Activated B cell treated with CpG ODN at 0.5 μM for 24 hours (primary cell): ENCODE measurements around the gene PIGV. TPM values are rescaled to one million over a fixed set of nuclear protein-coding genes. Genes with fewer than 3 reads are reported as not detected.

Experiments
- ATAC-seq: fragments of 200-7000 bp; cut with Tn5 transposase; one replicate; pipeline ENCODE4 v1.10.0; 2021; ENCODE audit warnings: low read depth, mild to moderate bottlenecking, moderate library complexity
- CTCF ChIA-PET: fragments of 350-600 bp; sonication (Branson Sonifier 250); formaldehyde crosslinking; loops from one replicate; lab custom pipeline; 2021; ENCODE audit warnings: antibody characterized with exemption; lab: Charles Lee
- POLR2A ChIA-PET: fragments of 350-600 bp; sonication (Branson Sonifier 250); formaldehyde crosslinking; loops from one replicate; lab custom pipeline; 2021; ENCODE audit warnings: antibody characterized with exemption; lab: Charles Lee
- DNase-seq: peaks from one replicate; pipeline ENCODE4 v3.0.0; 2022
- H3K27ac Mint-ChIP-seq: one replicate; pipeline ENCODE4 v1.8.0; 2020; ENCODE audit warnings: mixed read lengths
- H3K27me3 Mint-ChIP-seq: one replicate; pipeline ENCODE4 v1.8.0; 2021; ENCODE audit warnings: mixed read lengths
- H3K36me3 Mint-ChIP-seq: one replicate; pipeline ENCODE4 v1.8.0; 2021; ENCODE audit warnings: low read depth, mixed read lengths
- H3K4me1 Mint-ChIP-seq: one replicate; pipeline ENCODE4 v1.8.0; 2021; ENCODE audit warnings: mixed read lengths
- H3K4me3 Mint-ChIP-seq: one replicate; pipeline ENCODE4 v1.8.0; 2020; ENCODE audit warnings: mild to moderate bottlenecking, mixed read lengths
- H3K9me3 Mint-ChIP-seq: one replicate; pipeline ENCODE4 v1.8.0; 2020; ENCODE audit warnings: mixed read lengths
- CTCF ChIP-seq: fragments of 200-600 bp; IDR thresholded peaks from one replicate; pipeline ENCODE4 v1.8.0; 2022; ENCODE audit warnings: antibody characterized with exemption, mild to moderate bottlenecking
- intact Hi-C: fragments of 100-400 bp; cut with micrococcal nuclease; formaldehyde crosslinking; loops from one replicate; pipeline ENCODE4 v1.15.1; 2024
- total RNA-seq: library from RNA; stranded (reverse); gene quantifications from 2 replicates; pipeline ENCODE4 v1.2.3, GENCODE V29; 2022

Gene PIGV
- total RNA-seq, 1 donor from 2014 or later: 35.4 TPM

GRCh38 chr1:26789612-26789865, 1.8 kb downstream of the PIGV start:
- DNase-seq (no peak), ATAC-seq (no peak)
- ChIA-PET POLR2A (interaction anchor here (1.0 to 8.7 kb wide), 14 partner anchors 44 to 505 kb away, joined by 3 to 308 read pairs (median 12); partner anchors contain the start of gene ARID1A), CTCF (interaction anchor here (0.5 to 10.4 kb wide), 22 partner anchors 8 to 289 kb away, joined by 3 to 302 read pairs (median 6); partner anchors contain the start of genes ARID1A and ZDHHC18)
- intact Hi-C loops: loop anchor here (1.0 kb wide), 4 partner anchors 112 to 289 kb away; no protein-coding TSS in a partner anchor
- no peak for TF ChIP-seq CTCF
- H3K4me3 Mint-ChIP-seq: no peak overlapping the region
- peaks cover 42% of the 10 kb centered on the region for H3K36me3 Mint-ChIP-seq
- H3K4me1 Mint-ChIP-seq: peaks cover 42% of the 10 kb centered on the region
- no peaks in the 10 kb centered on the region for H3K27me3 Mint-ChIP-seq
- H3K9me3 Mint-ChIP-seq: no peaks in the 10 kb centered on the region
- H3K27ac Mint-ChIP-seq: peak overlapping the region; percentile 100

GRCh38 chr1:26789931-26790330, 2.2 kb downstream of the PIGV start:
- no peak for DNase-seq
- Mint-ChIP-seq H3K4me1 (peaks cover 38% of the 10 kb centered on the region), H3K4me3 (no peak overlapping the region)

GRCh38 chr1:26790551-26790953, 2.8 kb downstream of the PIGV start:
- Mint-ChIP-seq H3K36me3 (peaks cover 50% of the 10 kb centered on the region), H3K27me3 (no peaks in the 10 kb centered on the region), H3K27ac (no peak overlapping the region), H3K4me1 (peaks cover 32% of the 10 kb centered on the region), H3K4me3 (no peak overlapping the region), H3K9me3 (no peaks in the 10 kb centered on the region)
- CTCF ChIA-PET: interaction anchor here (0.7 to 10.4 kb wide), 13 partner anchors 9 to 537 kb away, joined by 3 to 302 read pairs (median 15); partner anchors contain the start of genes ARID1A and ZDHHC18
- intact Hi-C loops: no loop called here
- POLR2A ChIA-PET: interaction anchor here (0.5 to 8.7 kb wide), 6 partner anchors 94 to 285 kb away, joined by 3 to 308 read pairs (median 12); partner anchors contain the start of gene ARID1A
- DNase-seq (no peak), ATAC-seq (no peak)
- TF ChIP-seq CTCF: no peak

More at GRCh38 chr1:26789931-26790330, 2.2 kb downstream of the PIGV start:
- ChIA-PET POLR2A (interaction anchor here (0.5 to 8.7 kb wide), 10 partner anchors 44 to 290 kb away, joined by 3 to 308 read pairs (median 20); partner anchors contain the start of gene ARID1A), CTCF (interaction anchor here (0.5 to 10.4 kb wide), 18 partner anchors 9 to 538 kb away, joined by 3 to 302 read pairs (median 10); partner anchors contain the start of genes ARID1A and ZDHHC18)
- no peak for ATAC-seq
- H3K27ac Mint-ChIP-seq: peak overlapping the region; percentile 30
- intact Hi-C loops: loop anchor here (1.0 kb wide), 4 partner anchors 113 to 290 kb away; no protein-coding TSS in a partner anchor
- TF ChIP-seq CTCF: no peak
- no peaks in the 10 kb centered on the region for H3K27me3 Mint-ChIP-seq
- H3K9me3 Mint-ChIP-seq: no peaks in the 10 kb centered on the region
- H3K36me3 Mint-ChIP-seq: peaks cover 46% of the 10 kb centered on the region

- intact Hi-C loops: no loop called here
- CTCF ChIA-PET: interaction anchor here (0.8 to 10.4 kb wide), 7 partner anchors 19 to 189 kb away, joined by 4 to 302 read pairs (median 41); partner anchors contain the start of genes ARID1A and ZDHHC18
- TF ChIP-seq CTCF: no peak
- no peak for ATAC-seq
- H3K4me1 Mint-ChIP-seq: peaks cover 26% of the 10 kb centered on the region
- H3K36me3 Mint-ChIP-seq: peaks cover 52% of the 10 kb centered on the region
- H3K9me3 Mint-ChIP-seq: no peaks in the 10 kb centered on the region
- DNase-seq: no peak
- no peak overlapping the region for H3K27ac Mint-ChIP-seq
- no peaks in the 10 kb centered on the region for H3K27me3 Mint-ChIP-seq
- no peak overlapping the region for H3K4me3 Mint-ChIP-seq
- POLR2A ChIA-PET: interaction anchor here (4.6 to 8.7 kb wide), 2 partner anchors 94 to 190 kb away, joined by 73 to 308 read pairs; partner anchors contain the start of gene ARID1A
Observed at GRCh38 chr1:26791148-26791547, 3.4 kb downstream of the PIGV start.

GRCh38 chr1:26791626-26792025, 3.9 kb downstream of the PIGV start:
- H3K4me3 Mint-ChIP-seq: no peak overlapping the region

More at GRCh38 chr1:26791626-26792025, 3.9 kb downstream of the PIGV start:
- intact Hi-C loops: no loop called here
- peaks cover 21% of the 10 kb centered on the region for H3K4me1 Mint-ChIP-seq
- H3K36me3 Mint-ChIP-seq: peaks cover 57% of the 10 kb centered on the region
- ChIA-PET POLR2A (interaction anchor here (0.8 to 8.7 kb wide), 3 partner anchors 45 to 191 kb away, joined by 7 to 308 read pairs (median 73); partner anchors contain the start of gene ARID1A), CTCF (interaction anchor here (1.4 to 10.4 kb wide), 4 partner anchors 18 to 189 kb away, joined by 5 to 302 read pairs (median 77); no protein-coding TSS in a partner anchor)
- DNase-seq (no peak), ATAC-seq (no peak)
- H3K27ac Mint-ChIP-seq: no peak overlapping the region
- H3K9me3 Mint-ChIP-seq: no peaks in the 10 kb centered on the region
- TF ChIP-seq CTCF: no peak
- H3K27me3 Mint-ChIP-seq: no peaks in the 10 kb centered on the region
